CD14-positive monocyte (primary cell): ENCODE measurements around the gene RPL35. TPM values are rescaled to one million over a fixed set of nuclear protein-coding genes. Genes with fewer than 3 reads are reported as not detected.

Experiments
- DNase-seq, 3 donors: peaks; one replicate each; pipeline ENCODE4 v3.0.0-alpha.2; 2011 to 2022
- H2AFZ ChIP-seq: 2 replicates; pipeline ENCODE4 v1.6.0; 2012; ENCODE audit warnings: mild to moderate bottlenecking, low read depth, low read length, inconsistent platforms; ENCODE audit not compliant: insufficient read depth, poor library complexity, severe bottlenecking
- H3K27ac ChIP-seq, 2 donors: 1 replicate in 1 of 2; 2 replicates in 1 of 2; pipeline ENCODE4 v1.5.1; 2012 to 2013; ENCODE audit warnings: low read length in 2 of 2, control low read depth in 1 of 2, inconsistent platforms in 1 of 2, low read depth in 1 of 2, mild to moderate bottlenecking in 1 of 2
- H3K27me3 ChIP-seq, 2 donors: one replicate each; pipeline versions ENCODE4 v1.6.0 to v1.6.1; 2011 to 2013; ENCODE audit warnings: low read length in 2 of 2; ENCODE audit not compliant: control insufficient read depth in 2 of 2, insufficient read depth in 2 of 2
- H3K36me3 ChIP-seq, 2 donors: replicated peaks in 1 of 2; 1 replicate in 1 of 2; 2 replicates in 1 of 2; pipeline versions ENCODE4 v1.5.1 to v1.6.1; 2012 to 2013; ENCODE audit warnings: low read length in 2 of 2, control low read depth in 1 of 2, inconsistent platforms in 1 of 2, mild to moderate bottlenecking in 1 of 2; ENCODE audit not compliant: insufficient read depth in 2 of 2, control insufficient read depth in 1 of 2
- H3K4me1 ChIP-seq, 2 donors: 1 replicate in 1 of 2; 2 replicates in 1 of 2; pipeline versions ENCODE4 v1.5.1 to v1.6.1; 2012 to 2013; ENCODE audit warnings: low read length in 2 of 2, control low read depth in 1 of 2, inconsistent platforms in 1 of 2, mild to moderate bottlenecking in 1 of 2, moderate library complexity in 1 of 2; ENCODE audit not compliant: insufficient read depth in 2 of 2, control insufficient read depth in 1 of 2
- H3K4me2 ChIP-seq: replicated peaks from 2 replicates; pipeline ENCODE3; 2012; ENCODE audit warnings: low read length, moderate library complexity, mild to moderate bottlenecking; ENCODE audit not compliant: poor library complexity, severe bottlenecking; ENCODE audit errors: extremely low read depth
- H3K4me3 ChIP-seq, 3 experiments: fragments of 200-600 bp in 1 of 3; sonication (generic) in 1 of 3; replicated peaks in 1 of 3; 1 replicate in 2 of 3; 2 replicates in 1 of 3; pipeline ENCODE4 v1.5.1; 2011 to 2013; ENCODE audit warnings: low read length in 3 of 3, mild to moderate bottlenecking in 3 of 3, control low read depth in 2 of 3, low read depth in 2 of 3, inconsistent platforms in 1 of 3, moderate library complexity in 1 of 3
- H3K79me2 ChIP-seq: 2 replicates; pipeline ENCODE4 v1.6.0; 2012; ENCODE audit warnings: mild to moderate bottlenecking, control low read depth, inconsistent platforms, low read length, moderate library complexity; ENCODE audit not compliant: insufficient read depth
- H3K9ac ChIP-seq: 2 replicates; pipeline ENCODE4 v1.6.0; 2017; ENCODE audit warnings: low read length, mild to moderate bottlenecking; ENCODE audit not compliant: insufficient read depth, poor library complexity, severe bottlenecking
- H3K9me3 ChIP-seq, 2 donors: replicated peaks in 1 of 2; 1 replicate in 1 of 2; 2 replicates in 1 of 2; pipeline versions ENCODE4 v1.5.1 to v1.6.1; 2012 to 2013; ENCODE audit warnings: low read length in 2 of 2, control low read depth in 1 of 2; ENCODE audit not compliant: control insufficient read depth in 1 of 2, insufficient read depth in 1 of 2
- H4K20me1 ChIP-seq: 2 replicates; pipeline ENCODE4 v1.6.0; 2012; ENCODE audit warnings: mild to moderate bottlenecking, low read length, control low read depth, moderate library complexity; ENCODE audit not compliant: insufficient read depth
- H3K27ac Mint-ChIP-seq, 7 donors: one replicate each; pipeline ENCODE4 v1.8.0; 2020; ENCODE audit warnings: mild to moderate bottlenecking in 7 of 7, mixed read lengths in 7 of 7, moderate library complexity in 6 of 7, inconsistent platforms in 2 of 7
- H3K27me3 Mint-ChIP-seq, 3 donors: one replicate each; pipeline ENCODE4 v1.8.0; 2021 to 2022; ENCODE audit warnings: low read depth in 3 of 3, mild to moderate bottlenecking in 3 of 3, mixed read lengths in 3 of 3, moderate library complexity in 3 of 3, inconsistent platforms in 1 of 3
- H3K36me3 Mint-ChIP-seq, 2 donors: one replicate each; pipeline ENCODE4 v1.8.0; 2020; ENCODE audit warnings: mixed read lengths in 2 of 2, inconsistent platforms in 1 of 2, mild to moderate bottlenecking in 1 of 2
- H3K4me1 Mint-ChIP-seq: one replicate; pipeline ENCODE4 v1.8.0; 2020; ENCODE audit warnings: mild to moderate bottlenecking, mixed read lengths
- H3K4me3 Mint-ChIP-seq, 2 donors: one replicate each; pipeline ENCODE4 v1.8.0; 2020; ENCODE audit warnings: mild to moderate bottlenecking in 2 of 2, mixed read lengths in 2 of 2, moderate library complexity in 1 of 2
- H3K9me3 Mint-ChIP-seq, 7 donors: one replicate each; pipeline ENCODE4 v1.8.0; 2020 to 2022; ENCODE audit warnings: mixed read lengths in 7 of 7, mild to moderate bottlenecking in 6 of 7, moderate library complexity in 6 of 7, inconsistent platforms in 2 of 7
- WGBS: methylation state at CpG from one replicate; pipeline ENCODE4 v1.1.5; 2013; ENCODE audit warnings: missing lambda C conversion rate; ENCODE audit not compliant: insufficient coverage; 5-methylcytosine and 5-hydroxymethylcytosine counted together
- intact Hi-C, 2 donors: fragments of 100-400 bp; cut with micrococcal nuclease; formaldehyde crosslinking; loops; one replicate each; pipeline versions ENCODE4 v1.15.0 to v1.15.1; 2023
- polyA plus RNA-seq, 3 donors: library from polyadenylated mRNA; depleted of rRNA in 1 of 3; unstranded in 2 of 3; stranded (reverse) in 1 of 3; fragments of 300-500 nt in 2 of 3; fragments of >200 nt in 1 of 3; fragmentation: Illumina TruSeq in 2 of 3; gene quantifications; 1 replicate in 2 of 3; 2 replicates in 1 of 3; pipeline ENCODE4 v1.2.3, GENCODE V29; 2012 to 2021
- TF ChIP-seq, protein P1 (sequence below): fragments of 200-600 bp; IDR thresholded peaks from one replicate; pipeline ENCODE4 v1.8.0; 2022; ENCODE audit warnings: antibody characterized with exemption, mild to moderate bottlenecking

The RPL35 gene
- polyA plus RNA-seq, 3 donors, result 660 to 1,209 (median 828) TPM

DNA sequence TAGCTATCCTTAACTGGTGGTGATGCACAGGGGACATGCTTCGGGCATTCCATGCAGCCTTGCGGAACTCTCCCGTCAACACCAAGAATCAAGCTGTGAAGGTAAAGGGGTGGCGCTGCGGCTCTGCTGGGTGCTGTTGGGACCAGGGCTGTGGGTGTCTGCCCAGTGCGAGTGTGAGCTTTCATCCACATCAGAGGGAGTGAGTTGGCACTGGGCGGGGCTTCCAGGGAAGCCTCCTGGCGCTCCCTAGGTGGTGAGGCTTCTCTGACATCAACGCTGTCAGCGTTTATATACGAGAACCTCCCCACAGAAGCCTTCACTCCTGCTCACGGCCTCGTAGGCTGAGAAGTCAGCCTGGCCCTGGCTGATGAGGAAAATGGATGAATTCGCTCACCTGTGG, 11.9 kb upstream of the RPL35 start:
- no peak overlapping the region for H3K9ac ChIP-seq
- no peak overlapping the region for H3K4me3 Mint-ChIP-seq
- peaks cover 71% of the 10 kb centered on the region for H4K20me1 ChIP-seq
- H3K4me1 Mint-ChIP-seq, result peaks cover 37% of the 10 kb centered on the region
- WGBS, result 90% methylated on average over 4 of the region's 14 CpGs
- TF ChIP-seq, protein P1, sequence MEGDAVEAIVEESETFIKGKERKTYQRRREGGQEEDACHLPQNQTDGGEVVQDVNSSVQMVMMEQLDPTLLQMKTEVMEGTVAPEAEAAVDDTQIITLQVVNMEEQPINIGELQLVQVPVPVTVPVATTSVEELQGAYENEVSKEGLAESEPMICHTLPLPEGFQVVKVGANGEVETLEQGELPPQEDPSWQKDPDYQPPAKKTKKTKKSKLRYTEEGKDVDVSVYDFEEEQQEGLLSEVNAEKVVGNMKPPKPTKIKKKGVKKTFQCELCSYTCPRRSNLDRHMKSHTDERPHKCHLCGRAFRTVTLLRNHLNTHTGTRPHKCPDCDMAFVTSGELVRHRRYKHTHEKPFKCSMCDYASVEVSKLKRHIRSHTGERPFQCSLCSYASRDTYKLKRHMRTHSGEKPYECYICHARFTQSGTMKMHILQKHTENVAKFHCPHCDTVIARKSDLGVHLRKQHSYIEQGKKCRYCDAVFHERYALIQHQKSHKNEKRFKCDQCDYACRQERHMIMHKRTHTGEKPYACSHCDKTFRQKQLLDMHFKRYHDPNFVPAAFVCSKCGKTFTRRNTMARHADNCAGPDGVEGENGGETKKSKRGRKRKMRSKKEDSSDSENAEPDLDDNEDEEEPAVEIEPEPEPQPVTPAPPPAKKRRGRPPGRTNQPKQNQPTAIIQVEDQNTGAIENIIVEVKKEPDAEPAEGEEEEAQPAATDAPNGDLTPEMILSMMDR, result no peak
- no peak for DNase-seq
- H3K27me3 Mint-ChIP-seq, result peaks cover 0 to 2% (median 0%) of the 10 kb centered on the region in 3 donors
- peaks cover 37 to 41% of the 10 kb centered on the region in 2 donors for H3K4me1 ChIP-seq
- intact Hi-C loops, result no loop called here
- H3K27ac ChIP-seq, result peak overlapping the region in 1 of 2 donors; percentile 76
- H3K79me2 ChIP-seq, result peaks cover 73% of the 10 kb centered on the region
- peaks cover 52 to 56% of the 10 kb centered on the region in 2 donors for H3K36me3 ChIP-seq
- H2AFZ ChIP-seq, result no peak overlapping the region
- no peaks in the 10 kb centered on the region for H3K27me3 ChIP-seq
- peaks cover 0 to 2% (median 0%) of the 10 kb centered on the region in 7 donors for H3K9me3 Mint-ChIP-seq
- no peak overlapping the region for H3K4me3 ChIP-seq
- peak overlapping the region in 1 of 7 donors; percentile 87 for H3K27ac Mint-ChIP-seq
- no peak overlapping the region for H3K4me2 ChIP-seq
- H3K36me3 Mint-ChIP-seq, result peaks cover 53 to 59% of the 10 kb centered on the region in 2 donors
- no peaks in the 10 kb centered on the region for H3K9me3 ChIP-seq

DNA sequence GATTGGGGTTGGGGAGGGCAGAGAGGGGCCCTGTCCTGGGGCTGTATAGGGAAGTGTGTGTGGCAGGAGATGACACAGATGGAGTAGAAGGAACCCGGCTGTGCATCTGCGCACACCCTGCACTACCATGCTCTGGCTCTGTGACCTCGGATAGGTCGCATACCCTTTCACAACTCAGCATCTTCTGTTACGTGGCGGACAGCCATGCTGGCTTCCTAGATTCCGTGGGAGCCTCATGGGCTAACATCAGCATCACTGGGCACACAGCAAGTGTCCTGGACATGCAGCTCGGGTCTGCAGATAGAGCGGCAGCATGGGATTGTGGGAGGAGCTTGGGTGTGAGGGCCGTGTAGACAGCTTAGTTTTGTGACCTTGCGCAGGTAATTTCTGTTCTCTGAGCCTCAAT, 9.4 kb upstream of the RPL35 start:
- Mint-ChIP-seq H3K4me1 (peaks cover 47% of the 10 kb centered on the region), H3K36me3 (peaks cover 32 to 34% of the 10 kb centered on the region in 2 donors), H3K9me3 (peaks cover 0 to 2% (median 0%) of the 10 kb centered on the region in 7 donors), H3K27ac (peak overlapping the region; percentile 71 to 94 (median 92)), H3K27me3 (peaks cover 0 to 1% (median 0%) of the 10 kb centered on the region in 3 donors), H3K4me3 (peak overlapping the region in 1 of 2 donors; percentile 84)
- H3K4me2 ChIP-seq, result peak overlapping the region; percentile 94
- intact Hi-C loops, result no loop called here
- no peak overlapping the region for H2AFZ ChIP-seq
- H3K27ac ChIP-seq, result peak overlapping the region; percentile 18 to 97
- no peaks in the 10 kb centered on the region for H3K27me3 ChIP-seq
- H3K79me2 ChIP-seq, result peaks cover 86% of the 10 kb centered on the region
- peak in 2 of 3 donors; percentile 35 to 36 for DNase-seq
- no peaks in the 10 kb centered on the region for H3K9me3 ChIP-seq
- H3K4me3 ChIP-seq, result peak overlapping the region in 1 of 3 experiments; percentile 95
- H4K20me1 ChIP-seq, result peaks cover 56% of the 10 kb centered on the region
- TF ChIP-seq, protein P1, result no peak
- peaks cover 27 to 31% of the 10 kb centered on the region in 2 donors for H3K36me3 ChIP-seq
- H3K9ac ChIP-seq, result peak overlapping the region; percentile 9
- WGBS, result 62% methylated on average over 10 of the region's 11 CpGs
- peaks cover 46 to 52% of the 10 kb centered on the region in 2 donors for H3K4me1 ChIP-seq
